WI38 (cell line): ENCODE data around the gene PACS2.
A peak's percentile ranks its signal among the peaks of the same experiment; 100 is the strongest.

Experiments
- H3K4me3 ChIP-seq: 2 replicates; pipeline ENCODE4 v1.5.1; 2011; ENCODE audit warnings: low read depth, mild to moderate bottlenecking, control low read depth, low read length
- TF ChIP-seq, protein P1 (sequence below): IDR thresholded peaks from 2 replicates; pipeline ENCODE4 v1.5.1; 2012; ENCODE audit warnings: low read depth, mild to moderate bottlenecking, control low read depth, low read length

The PACS2 gene

DNA sequence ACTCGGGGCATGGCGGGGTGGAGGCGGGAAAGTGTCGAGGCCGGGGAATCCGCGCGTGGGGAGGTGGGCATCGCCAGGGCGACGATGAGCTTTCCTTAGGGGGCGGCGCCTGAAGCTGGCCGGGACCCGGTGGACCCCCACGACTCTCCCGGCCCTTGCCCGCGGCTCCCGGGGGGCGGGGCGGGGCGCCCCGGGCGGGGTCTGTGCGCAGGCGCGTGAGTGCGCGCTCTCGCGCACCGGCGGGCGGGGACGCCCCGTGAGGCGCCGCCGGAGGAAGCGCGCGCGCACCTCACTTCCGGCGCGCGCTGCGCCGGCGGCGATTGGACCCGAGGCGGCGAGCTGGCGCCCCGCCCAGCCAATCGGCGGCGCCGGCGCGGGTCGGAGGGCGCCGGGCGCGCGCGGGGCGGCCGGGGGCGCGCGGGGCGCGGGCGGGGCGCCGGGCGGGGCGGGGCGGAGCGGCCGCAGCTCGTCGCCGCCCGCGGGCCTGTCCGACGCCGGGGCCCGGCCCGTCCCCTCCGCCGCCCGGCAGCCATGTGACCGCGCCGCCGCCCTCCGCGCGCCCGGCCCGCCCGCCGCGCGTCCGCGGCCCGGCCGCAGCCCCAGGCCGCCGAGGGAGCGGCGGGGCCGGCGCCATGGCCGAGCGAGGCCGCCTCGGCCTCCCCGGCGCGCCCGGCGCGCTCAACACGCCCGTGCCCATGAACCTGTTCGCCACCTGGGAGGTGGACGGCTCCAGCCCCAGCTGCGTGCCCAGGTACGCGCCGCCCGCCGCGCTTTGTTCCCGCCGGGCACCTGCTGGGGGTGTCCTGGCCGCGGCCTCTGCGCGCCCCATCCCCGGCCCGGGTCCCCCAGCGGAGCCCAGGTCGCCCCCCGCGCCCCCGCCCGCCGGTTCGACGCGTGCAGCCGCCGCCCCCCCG, at the start of gene PACS2:
PACS2 (plus strand) TSS at position 462 of the 914 bp plus-strand sequence; CDS start at position 633, 171 bp downstream.
- H3K4me3 ChIP-seq, result peak within 1 kb of the TSS; percentile 68

GRCh38 chr14:105267820-105268548, 46.6 kb upstream of the PACS2 start:
- TF ChIP-seq, protein P1, sequence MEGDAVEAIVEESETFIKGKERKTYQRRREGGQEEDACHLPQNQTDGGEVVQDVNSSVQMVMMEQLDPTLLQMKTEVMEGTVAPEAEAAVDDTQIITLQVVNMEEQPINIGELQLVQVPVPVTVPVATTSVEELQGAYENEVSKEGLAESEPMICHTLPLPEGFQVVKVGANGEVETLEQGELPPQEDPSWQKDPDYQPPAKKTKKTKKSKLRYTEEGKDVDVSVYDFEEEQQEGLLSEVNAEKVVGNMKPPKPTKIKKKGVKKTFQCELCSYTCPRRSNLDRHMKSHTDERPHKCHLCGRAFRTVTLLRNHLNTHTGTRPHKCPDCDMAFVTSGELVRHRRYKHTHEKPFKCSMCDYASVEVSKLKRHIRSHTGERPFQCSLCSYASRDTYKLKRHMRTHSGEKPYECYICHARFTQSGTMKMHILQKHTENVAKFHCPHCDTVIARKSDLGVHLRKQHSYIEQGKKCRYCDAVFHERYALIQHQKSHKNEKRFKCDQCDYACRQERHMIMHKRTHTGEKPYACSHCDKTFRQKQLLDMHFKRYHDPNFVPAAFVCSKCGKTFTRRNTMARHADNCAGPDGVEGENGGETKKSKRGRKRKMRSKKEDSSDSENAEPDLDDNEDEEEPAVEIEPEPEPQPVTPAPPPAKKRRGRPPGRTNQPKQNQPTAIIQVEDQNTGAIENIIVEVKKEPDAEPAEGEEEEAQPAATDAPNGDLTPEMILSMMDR, result no peak
- H3K4me3 ChIP-seq, result no peak overlapping the region

More for the DNA sequence above, at the start of gene PACS2:
- TF ChIP-seq, protein P1, result no peak

- no peak overlapping the region for H3K4me3 ChIP-seq
- TF ChIP-seq, protein P1, result no peak
Measured at GRCh38 chr14:105268736-105269354, 45.7 kb upstream of the PACS2 start.

- no peak overlapping the region for H3K4me3 ChIP-seq
- TF ChIP-seq, protein P1, result no peak
Measured at GRCh38 chr14:105269405-105269804, 45.1 kb upstream of the PACS2 start.

DNA sequence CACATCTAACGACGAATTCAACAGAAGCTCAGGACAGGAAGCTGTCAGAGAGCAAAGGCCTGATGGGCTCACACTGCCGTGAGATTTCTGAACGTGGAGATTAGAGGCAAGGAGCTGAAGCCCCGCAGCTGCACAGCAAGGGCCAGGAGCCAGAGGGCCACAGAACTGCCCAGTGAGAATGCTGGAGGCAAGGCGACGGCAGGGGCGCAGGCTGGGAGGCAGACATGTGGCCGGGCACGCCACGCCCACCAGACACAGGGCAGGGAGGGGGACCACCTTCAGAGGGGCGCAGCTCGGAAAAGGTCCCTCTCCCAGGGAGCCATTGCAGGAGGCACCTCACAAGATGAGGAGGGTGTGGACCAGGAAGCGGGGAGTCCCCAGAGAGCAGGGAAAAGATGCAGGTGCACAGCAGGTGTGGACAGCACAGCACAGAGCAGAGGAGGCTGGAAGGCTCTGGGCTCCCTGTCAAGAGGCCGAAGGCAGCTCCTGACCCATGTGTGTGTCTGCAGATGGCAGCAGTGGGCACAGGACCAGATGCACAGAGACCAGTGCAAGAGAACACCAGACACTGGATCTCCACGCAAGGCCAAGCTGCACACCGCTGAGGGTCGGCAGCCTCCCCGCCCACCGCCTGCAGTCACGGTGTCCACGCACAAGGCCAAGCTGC, 43.2 kb upstream of the PACS2 start:
- H3K4me3 ChIP-seq, result no peak overlapping the region
- TF ChIP-seq, protein P1, result no peak

- H3K4me3 ChIP-seq, result no peak overlapping the region
- TF ChIP-seq, protein P1, result no peak
Measured at GRCh38 chr14:105272623-105273022, 41.9 kb upstream of the PACS2 start.
